CD4-positive, alpha-beta T cell (primary cell): ENCODE results near the gene KRTAP2-3. TPM values are rescaled to one million over a fixed set of nuclear protein-coding genes. Genes with fewer than 3 reads are reported as not detected.

Experiments
- ATAC-seq: fragments of 200-7000 bp; cut with Tn5 transposase; one replicate; pipeline ENCODE4 v1.10.0; 2022; ENCODE audit warnings: mild to moderate bottlenecking; ENCODE audit not compliant: poor library complexity
- CTCF ChIA-PET: fragments of 350-600 bp; sonication (Branson Sonifier 250); formaldehyde crosslinking; loops from one replicate; lab custom pipeline; 2021; ENCODE audit warnings: antibody characterized with exemption, inconsistent platforms; lab: Charles Lee
- POLR2A ChIA-PET: fragments of 350-600 bp; sonication (Branson Sonifier 250); formaldehyde crosslinking; loops from one replicate; lab custom pipeline; 2021; ENCODE audit warnings: antibody characterized with exemption, inconsistent platforms; lab: Charles Lee
- DNase-seq, 14 experiments: peaks; one replicate each; pipeline ENCODE4 v3.0.0-alpha.2; 2013 to 2020; ENCODE audit warnings: mixed read lengths in 2 of 14
- H3K27ac ChIP-seq, 2 donors: one replicate each; pipeline versions ENCODE4 v1.5.1 to v1.7.0; 2013; ENCODE audit warnings: low read length in 2 of 2, low read depth in 1 of 2, mild to moderate bottlenecking in 1 of 2
- H3K27me3 ChIP-seq, 2 experiments: 1 replicate in 1 of 2; 2 replicates in 1 of 2; pipeline versions ENCODE4 v1.6.1 to v1.7.0; 2013; ENCODE audit warnings: low read length in 2 of 2, control low read depth in 1 of 2, mild to moderate bottlenecking in 1 of 2, moderate library complexity in 1 of 2; ENCODE audit not compliant: insufficient read depth in 2 of 2, control insufficient read depth in 1 of 2
- H3K36me3 ChIP-seq: one replicate; pipeline ENCODE4 v1.6.1; 2013; ENCODE audit warnings: low read length, control low read depth; ENCODE audit not compliant: insufficient read depth
- H3K4me1 ChIP-seq: one replicate; pipeline ENCODE4 v1.6.1; 2013; ENCODE audit warnings: low read length, control low read depth; ENCODE audit not compliant: insufficient read depth
- H3K4me3 ChIP-seq: one replicate; pipeline ENCODE4 v1.5.1; 2013; ENCODE audit warnings: mild to moderate bottlenecking, low read length, moderate library complexity
- H3K9me3 ChIP-seq, 2 experiments: 1 replicate in 1 of 2; 2 replicates in 1 of 2; pipeline versions ENCODE4 v1.6.1 to v1.7.0; 2013; ENCODE audit warnings: low read length in 2 of 2, mild to moderate bottlenecking in 2 of 2, control low read depth in 1 of 2, moderate library complexity in 1 of 2; ENCODE audit not compliant: control insufficient read depth in 1 of 2, insufficient read depth in 1 of 2
- H3K27ac Mint-ChIP-seq: one replicate; pipeline ENCODE4 v1.8.0; 2020; ENCODE audit warnings: mixed read lengths
- H3K27me3 Mint-ChIP-seq: one replicate; pipeline ENCODE4 v1.8.0; 2021; ENCODE audit warnings: mixed read lengths
- H3K36me3 Mint-ChIP-seq: one replicate; pipeline ENCODE4 v1.8.0; 2021; ENCODE audit warnings: low read depth, mixed read lengths
- H3K4me1 Mint-ChIP-seq: one replicate; pipeline ENCODE4 v1.8.0; 2021; ENCODE audit warnings: low read depth, mixed read lengths
- H3K4me3 Mint-ChIP-seq: one replicate; pipeline ENCODE4 v1.8.0; 2020; ENCODE audit warnings: mild to moderate bottlenecking, mixed read lengths
- H3K9me3 Mint-ChIP-seq: one replicate; pipeline ENCODE4 v1.8.0; 2020; ENCODE audit warnings: mixed read lengths
- CTCF ChIP-seq: fragments of 200-600 bp; IDR thresholded peaks from one replicate; pipeline ENCODE4 v1.8.0; 2022; ENCODE audit warnings: antibody characterized with exemption, mild to moderate bottlenecking
- intact Hi-C, 2 experiments: fragments of 100-400 bp; cut with DNase I in 1 of 2; cut with micrococcal nuclease in 1 of 2; formaldehyde crosslinking; loops; one replicate each; pipeline versions ENCODE4 v1.15.1 to v1.9.0; 2023 to 2025; cut with DNase I, micrococcal nuclease
- total RNA-seq, 174 experiments: library from RNA in 2 of 174; stranded (reverse) in 2 of 174; gene quantifications; one replicate each; pipeline ENCODE4 v1.2.3 and lab custom pipeline; 2021 to 2026

KRTAP2-3 gene
- total RNA-seq, 2 experiments from 2014 or later = not detected

- H3K9me3 ChIP-seq = no peaks in the 10 kb centered on the region
- H3K27ac Mint-ChIP-seq = no peak overlapping the region
- H3K27me3 ChIP-seq = no peaks in the 10 kb centered on the region
- H3K4me1 Mint-ChIP-seq = no peaks in the 10 kb centered on the region
- H3K36me3 ChIP-seq = no peaks in the 10 kb centered on the region
- DNase-seq (no peak), ATAC-seq (no peak)
- no peak for TF ChIP-seq CTCF
- H3K4me1 ChIP-seq = no peaks in the 10 kb centered on the region
- peaks cover 7% of the 10 kb centered on the region for H3K9me3 Mint-ChIP-seq
- POLR2A ChIA-PET = no interaction called here
- no peak overlapping the region for H3K4me3 ChIP-seq
- intact Hi-C loops = no loop called here
- H3K4me3 Mint-ChIP-seq = no peak overlapping the region
- no peaks in the 10 kb centered on the region for H3K36me3 Mint-ChIP-seq
- H3K27me3 Mint-ChIP-seq = peaks cover 39% of the 10 kb centered on the region
- no peak overlapping the region for H3K27ac ChIP-seq
- CTCF ChIA-PET = no interaction called here
Observed at GRCh38 chr17:41054025-41054424, 5.9 kb downstream of the KRTAP2-3 start.

- no peaks in the 10 kb centered on the region for H3K36me3 ChIP-seq
- peaks cover 0 to 5% of the 10 kb centered on the region in 2 experiments for H3K27me3 ChIP-seq
- H3K27ac ChIP-seq = no peak overlapping the region
- no peaks in the 10 kb centered on the region for H3K4me1 ChIP-seq
- Mint-ChIP-seq H3K27ac (no peak overlapping the region), H3K27me3 (peaks cover 41% of the 10 kb centered on the region), H3K9me3 (peaks cover 5% of the 10 kb centered on the region), H3K36me3 (no peaks in the 10 kb centered on the region), H3K4me1 (no peaks in the 10 kb centered on the region), H3K4me3 (no peak overlapping the region)
- ChIA-PET CTCF (no interaction called here), POLR2A (no interaction called here)
- no peak for DNase-seq
- TF ChIP-seq CTCF = no peak
- no peak overlapping the region for H3K4me3 ChIP-seq
- H3K9me3 ChIP-seq = no peaks in the 10 kb centered on the region
- intact Hi-C loops = no loop called here
- no peak for ATAC-seq
Observed at GRCh38 chr17:41052566-41052965, 7.3 kb downstream of the KRTAP2-3 start.

GRCh38 chr17:41049110-41049509 lies 10.8 kb downstream of the KRTAP2-3 start:
- intact Hi-C loops = no loop called here
- DNase-seq = no peak
- Mint-ChIP-seq H3K27ac (no peak overlapping the region), H3K9me3 (no peaks in the 10 kb centered on the region), H3K4me3 (no peak overlapping the region), H3K4me1 (no peaks in the 10 kb centered on the region), H3K27me3 (peaks cover 40% of the 10 kb centered on the region), H3K36me3 (no peaks in the 10 kb centered on the region)
- Histone ChIP-seq H3K27ac (no peak overlapping the region), H3K9me3 (no peaks in the 10 kb centered on the region), H3K4me3 (no peak overlapping the region), H3K27me3 (peaks cover 0 to 10% of the 10 kb centered on the region in 2 experiments), H3K4me1 (no peaks in the 10 kb centered on the region), H3K36me3 (no peaks in the 10 kb centered on the region)
- POLR2A ChIA-PET = no interaction called here
- CTCF ChIA-PET = no interaction called here
- no peak for ATAC-seq
- no peak for TF ChIP-seq CTCF
